Measurements from ENCODE around the gene ABI3BP. TPM values are rescaled to one million over a fixed set of nuclear protein-coding genes. Genes with fewer than 3 reads are reported as not detected.

ABI3BP gene
- total RNA-seq: 100 to 1,000 TPM in 3 of 4 donors, 10 to 100 TPM in 1; 51.2 to 172 (median 116) TPM

DNA sequence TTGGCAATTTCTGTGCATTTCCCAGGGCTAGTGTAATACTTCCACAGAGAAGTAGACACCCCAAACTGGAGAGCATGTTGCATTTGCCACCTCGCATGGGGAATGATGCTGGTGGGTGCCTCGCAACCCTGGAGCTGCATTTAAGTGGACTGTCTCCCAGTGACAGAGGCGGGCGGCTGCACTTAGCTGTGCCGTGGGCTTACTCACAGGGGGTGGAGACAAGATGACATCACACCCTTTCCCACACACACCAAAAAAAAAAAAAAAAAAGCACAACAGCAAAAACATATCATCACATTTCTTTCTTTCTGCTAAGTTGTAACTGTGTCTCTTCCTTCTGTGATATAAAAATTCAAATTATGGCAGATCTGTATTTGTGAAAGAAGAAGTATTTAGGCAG is at the start of gene ABI3BP:
ABI3BP (minus strand) TSS at position 113 of the 400 bp plus-strand sequence; CDS start at position 76, 37 bp downstream.
- TF ChIP-seq, protein P1, sequence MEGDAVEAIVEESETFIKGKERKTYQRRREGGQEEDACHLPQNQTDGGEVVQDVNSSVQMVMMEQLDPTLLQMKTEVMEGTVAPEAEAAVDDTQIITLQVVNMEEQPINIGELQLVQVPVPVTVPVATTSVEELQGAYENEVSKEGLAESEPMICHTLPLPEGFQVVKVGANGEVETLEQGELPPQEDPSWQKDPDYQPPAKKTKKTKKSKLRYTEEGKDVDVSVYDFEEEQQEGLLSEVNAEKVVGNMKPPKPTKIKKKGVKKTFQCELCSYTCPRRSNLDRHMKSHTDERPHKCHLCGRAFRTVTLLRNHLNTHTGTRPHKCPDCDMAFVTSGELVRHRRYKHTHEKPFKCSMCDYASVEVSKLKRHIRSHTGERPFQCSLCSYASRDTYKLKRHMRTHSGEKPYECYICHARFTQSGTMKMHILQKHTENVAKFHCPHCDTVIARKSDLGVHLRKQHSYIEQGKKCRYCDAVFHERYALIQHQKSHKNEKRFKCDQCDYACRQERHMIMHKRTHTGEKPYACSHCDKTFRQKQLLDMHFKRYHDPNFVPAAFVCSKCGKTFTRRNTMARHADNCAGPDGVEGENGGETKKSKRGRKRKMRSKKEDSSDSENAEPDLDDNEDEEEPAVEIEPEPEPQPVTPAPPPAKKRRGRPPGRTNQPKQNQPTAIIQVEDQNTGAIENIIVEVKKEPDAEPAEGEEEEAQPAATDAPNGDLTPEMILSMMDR (IDR thresholded peaks at IDR 0.05; ENCODE audit: low read depth): no peak

- TF ChIP-seq, protein P1 (IDR thresholded peaks at IDR 0.05; ENCODE audit: low read depth): no peak
These were observed 46.1 kb upstream of the ABI3BP start for GRCh38 chr3:101039285-101039684.

DNA sequence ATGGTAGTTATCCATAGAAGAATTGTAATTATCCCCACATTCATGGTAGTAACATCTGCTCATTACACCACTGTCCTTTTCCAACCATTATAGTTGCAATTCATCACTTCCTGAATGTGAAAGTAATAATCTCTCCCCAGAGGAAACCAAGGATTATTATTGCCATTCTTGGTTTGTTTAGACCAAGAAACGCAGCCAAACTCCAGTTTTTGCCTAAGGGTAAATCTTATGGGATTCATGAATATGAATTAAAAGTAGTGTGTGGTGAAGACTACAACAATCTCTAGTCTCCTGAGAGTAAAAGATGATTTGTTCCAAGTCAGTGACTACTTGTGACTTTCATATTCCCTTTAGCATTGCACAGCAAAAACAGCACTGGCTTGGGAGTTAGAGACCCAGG is 45.7 kb upstream of the ABI3BP start:
- TF ChIP-seq, protein P1 (IDR thresholded peaks at IDR 0.05; ENCODE audit: low read depth): no peak

DNA sequence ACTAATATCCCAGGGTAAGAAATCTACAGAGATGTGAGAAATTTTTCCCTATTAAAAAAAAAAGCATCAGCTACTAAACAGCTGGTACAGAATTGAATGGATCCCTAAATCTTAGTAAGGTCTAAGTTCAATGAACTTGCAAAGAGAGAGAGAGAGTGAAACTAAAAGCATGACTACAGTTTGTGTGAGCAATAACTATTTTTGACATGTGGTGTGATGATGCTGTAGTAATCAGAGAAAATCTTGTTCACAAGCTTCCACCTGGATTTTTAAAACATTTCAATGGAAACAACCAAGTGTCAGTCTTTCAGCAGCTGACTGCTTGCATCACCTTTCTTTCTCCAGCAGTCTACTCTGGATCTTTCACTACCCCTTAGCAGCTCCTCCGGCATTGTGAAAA is 45.2 kb upstream of the ABI3BP start:
- TF ChIP-seq, protein P1 (IDR thresholded peaks at IDR 0.05; ENCODE audit: low read depth): no peak

DNA sequence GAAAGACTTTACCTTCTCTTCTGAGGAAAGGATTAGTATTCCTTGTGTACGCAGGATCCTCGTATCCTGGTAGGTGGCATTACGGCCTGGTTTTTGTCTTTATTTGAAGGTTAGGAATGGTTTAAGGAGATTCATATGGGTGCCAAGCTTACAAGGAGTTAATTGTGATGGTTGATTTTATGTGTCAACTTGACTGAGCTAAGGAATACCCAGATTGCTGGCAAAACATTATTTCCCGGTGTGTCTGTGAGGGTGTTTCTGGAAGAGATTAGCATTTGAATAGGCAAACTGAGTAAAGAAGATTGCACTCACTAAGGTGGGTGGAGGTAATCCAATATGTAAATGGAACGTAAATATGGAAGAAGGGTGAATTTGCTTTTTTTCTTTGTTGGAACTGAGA is 44.4 kb upstream of the ABI3BP start:
- TF ChIP-seq, protein P1 (IDR thresholded peaks at IDR 0.05; ENCODE audit: low read depth): no peak

GRCh38 chr3:101036676-101037075 is 43.5 kb upstream of the ABI3BP start:
- TF ChIP-seq, protein P1 (IDR thresholded peaks at IDR 0.05; ENCODE audit: low read depth): no peak

DNA sequence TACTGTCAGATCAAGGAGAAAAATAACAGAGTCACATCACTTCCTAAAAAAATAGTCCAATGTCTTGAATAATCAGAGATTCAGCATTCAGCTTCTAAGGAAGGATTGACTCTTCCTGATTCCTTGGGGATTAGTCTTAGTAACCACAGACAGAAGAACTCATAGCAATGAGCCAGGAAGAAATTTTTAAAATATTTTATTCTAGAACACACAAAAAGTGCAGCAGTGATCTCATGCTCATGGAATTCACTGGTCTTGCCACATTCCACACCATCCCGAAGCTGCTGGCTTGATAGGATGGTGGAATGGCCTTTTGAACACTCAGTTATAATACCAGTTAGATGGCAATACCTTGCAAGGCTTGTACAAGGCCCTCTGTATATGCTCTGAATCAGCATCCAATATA is 43.0 kb upstream of the ABI3BP start:
- TF ChIP-seq, protein P1 (IDR thresholded peaks at IDR 0.05; ENCODE audit: low read depth): no peak

Measured in subcutaneous adipose tissue (tissue), 4 donors.